HG03575 (cell line): ENCODE measurements around the gene IL1R1.

Experiments
- ATAC-seq: cut with Tn5 transposase; IDR thresholded peaks from one replicate; pipeline ENCODE4 v1.9.1; 2021; ENCODE audit not compliant: unreplicated experiment, insufficient number of reproducible peaks, low FRiP score; ENCODE audit errors: extremely low read depth

The IL1R1 gene

DNA sequence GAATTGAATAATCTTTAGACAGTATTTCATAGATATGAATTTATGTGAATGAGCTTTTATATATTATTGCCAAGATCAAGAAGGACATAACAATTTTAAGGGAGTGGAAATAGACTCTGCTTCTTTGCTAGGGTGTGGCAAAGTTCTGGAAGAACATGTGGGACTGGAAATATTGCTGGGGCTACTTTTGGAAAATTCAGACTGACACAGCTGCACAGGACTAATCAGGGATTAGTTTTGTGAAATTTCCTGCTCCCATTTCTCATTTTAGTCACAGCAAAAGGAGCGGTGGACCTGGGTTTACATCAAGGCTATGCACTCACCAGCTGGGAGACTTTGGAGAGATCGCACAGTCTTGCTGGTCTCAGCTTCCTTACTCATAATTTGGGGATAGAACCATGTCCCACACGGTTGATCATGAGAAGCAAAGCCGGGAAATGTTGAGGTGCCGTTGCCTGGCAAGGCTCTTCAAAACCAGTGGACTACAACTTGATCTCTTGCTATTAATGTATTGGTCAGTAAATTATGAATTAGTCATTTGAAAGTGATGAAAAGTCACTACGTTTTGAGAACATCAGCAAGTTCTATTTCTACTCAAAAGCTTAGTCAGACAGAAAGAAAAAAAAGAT is 86.7 kb downstream of the IL1R1 start:
- ATAC-seq = no peak
